CD8-positive, alpha-beta memory T cell (primary cell): ENCODE measurements around the gene ERC2. TPM values are rescaled to one million over a fixed set of nuclear protein-coding genes. Genes with fewer than 3 reads are reported as not detected.

Experiments used
- CTCF ChIA-PET: fragments of 350-600 bp; sonication (Branson Sonifier 250); formaldehyde crosslinking; loops from one replicate; lab custom pipeline; 2021; ENCODE audit warnings: antibody characterized with exemption; lab: Charles Lee
- POLR2A ChIA-PET: fragments of 350-600 bp; sonication (Branson Sonifier 250); formaldehyde crosslinking; loops from one replicate; lab custom pipeline; 2021; ENCODE audit warnings: antibody characterized with exemption; lab: Charles Lee
- DNase-seq, 5 donors: peaks; one replicate each; pipeline versions ENCODE4 v3.0.0 to v3.0.0-alpha.2; 2020 to 2022; ENCODE audit warnings: mixed read lengths in 1 of 5
- H3K27ac ChIP-seq: one replicate; pipeline ENCODE4 v1.7.0; 2013; ENCODE audit warnings: low read depth, mild to moderate bottlenecking, low read length, moderate library complexity
- H3K27me3 ChIP-seq: 2 replicates; pipeline ENCODE4 v1.7.0; 2013; ENCODE audit warnings: low read length, mild to moderate bottlenecking; ENCODE audit not compliant: insufficient read depth, poor library complexity, severe bottlenecking
- H3K36me3 ChIP-seq: 2 replicates; pipeline ENCODE4 v1.7.0; 2013; ENCODE audit warnings: mild to moderate bottlenecking, low read length, moderate library complexity; ENCODE audit not compliant: insufficient read depth
- H3K4me1 ChIP-seq: 2 replicates; pipeline ENCODE4 v1.7.0; 2013; ENCODE audit warnings: mild to moderate bottlenecking, low read length, moderate library complexity; ENCODE audit not compliant: insufficient read depth
- H3K4me3 ChIP-seq: 2 replicates; pipeline ENCODE4 v1.7.0; 2013; ENCODE audit warnings: mild to moderate bottlenecking, low read length
- H3K9me3 ChIP-seq: 2 replicates; pipeline ENCODE4 v1.7.0; 2013; ENCODE audit warnings: mild to moderate bottlenecking, low read length
- H3K27ac Mint-ChIP-seq, 8 donors: one replicate each; pipeline ENCODE4 v1.8.0; 2020 to 2021; ENCODE audit warnings: mixed read lengths in 8 of 8, mild to moderate bottlenecking in 6 of 8, inconsistent platforms in 3 of 8, moderate library complexity in 3 of 8
- H3K27me3 Mint-ChIP-seq, 2 donors: one replicate each; pipeline ENCODE4 v1.8.0; 2020 to 2021; ENCODE audit warnings: mixed read lengths in 2 of 2, mild to moderate bottlenecking in 1 of 2, moderate library complexity in 1 of 2
- H3K36me3 Mint-ChIP-seq, 3 donors: one replicate each; pipeline ENCODE4 v1.8.0; 2020 to 2021; ENCODE audit warnings: mixed read lengths in 3 of 3, inconsistent platforms in 1 of 3, mild to moderate bottlenecking in 1 of 3
- H3K4me1 Mint-ChIP-seq, 3 donors: one replicate each; pipeline ENCODE4 v1.8.0; 2020 to 2021; ENCODE audit warnings: mixed read lengths in 3 of 3, inconsistent platforms in 1 of 3, mild to moderate bottlenecking in 1 of 3
- H3K4me3 Mint-ChIP-seq, 7 donors: one replicate each; pipeline ENCODE4 v1.8.0; 2020 to 2021; ENCODE audit warnings: mixed read lengths in 7 of 7, mild to moderate bottlenecking in 6 of 7, moderate library complexity in 4 of 7, inconsistent platforms in 2 of 7
- H3K9me3 Mint-ChIP-seq, 5 donors: one replicate each; pipeline ENCODE4 v1.8.0; 2020 to 2022; ENCODE audit warnings: mixed read lengths in 5 of 5, mild to moderate bottlenecking in 3 of 5, moderate library complexity in 2 of 5, inconsistent platforms in 1 of 5
- polyA plus RNA-seq: library from polyadenylated mRNA; unstranded; fragments of 300-500 nt; fragmentation: Illumina TruSeq; gene quantifications from one replicate; pipeline ENCODE4 v1.2.3, GENCODE V29; 2021
- total RNA-seq, 2 experiments: library from RNA; stranded (reverse); gene quantifications; one replicate each; pipeline ENCODE4 v1.2.3, GENCODE V29; 2021

ERC2 gene
- total and polyA plus RNA-seq, 3 experiments from 2014 or later: not detected

DNA sequence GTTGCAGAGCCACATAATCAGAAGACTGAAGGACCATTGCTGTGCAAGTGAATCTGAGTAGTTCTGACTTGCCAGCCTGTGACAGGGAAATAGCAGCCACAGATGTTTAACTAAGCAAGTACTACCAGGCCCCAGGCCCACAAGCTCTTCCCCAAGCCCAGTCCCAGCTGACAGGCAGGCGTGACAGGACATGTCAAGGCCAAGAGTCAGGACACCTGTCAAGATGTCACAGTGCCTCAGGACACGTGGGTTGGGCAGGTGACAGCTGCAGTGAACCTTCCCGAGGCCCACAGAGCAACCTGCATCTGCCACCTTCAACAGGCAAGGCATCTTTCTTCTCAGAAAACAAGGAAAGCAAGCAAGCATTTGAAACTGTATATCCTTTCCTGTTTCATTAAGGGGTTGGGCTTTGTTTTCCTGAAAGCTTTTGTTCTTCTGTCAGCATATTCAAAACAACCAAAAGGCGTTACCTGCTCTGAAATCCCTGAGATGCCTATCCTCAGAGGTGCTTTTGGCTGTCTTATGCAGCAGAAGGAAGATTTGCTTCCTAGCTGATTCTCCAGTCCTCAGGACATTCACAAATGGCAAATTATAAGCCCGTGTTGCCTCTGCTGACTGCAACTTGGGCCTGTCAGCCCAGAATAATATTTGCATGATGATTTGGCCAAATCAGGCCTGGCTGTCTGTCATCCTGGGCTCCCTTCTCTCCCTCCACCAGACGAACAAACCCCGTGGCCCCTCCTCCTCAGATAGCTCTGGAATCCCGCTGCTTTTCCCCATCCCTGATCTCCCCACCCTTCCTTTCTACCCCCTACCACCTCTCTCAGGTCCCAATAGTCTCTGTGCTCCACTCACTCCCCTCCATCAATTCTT, 809.3 kb downstream of the ERC2 start:
- ChIA-PET CTCF (no interaction called here), POLR2A (no interaction called here)
- Histone ChIP-seq H3K27me3 (no peaks in the 10 kb centered on the region), H3K4me3 (no peak overlapping the region), H3K4me1 (no peaks in the 10 kb centered on the region), H3K36me3 (no peaks in the 10 kb centered on the region), H3K9me3 (no peaks in the 10 kb centered on the region), H3K27ac (no peak overlapping the region)
- Mint-ChIP-seq H3K27ac (no peak overlapping the region), H3K4me3 (no peak overlapping the region), H3K36me3 (no peaks in the 10 kb centered on the region), H3K4me1 (no peaks in the 10 kb centered on the region), H3K27me3 (no peaks in the 10 kb centered on the region), H3K9me3 (peaks cover 0 to 5% (median 2%) of the 10 kb centered on the region in 5 donors)
- no peak for DNase-seq

DNA sequence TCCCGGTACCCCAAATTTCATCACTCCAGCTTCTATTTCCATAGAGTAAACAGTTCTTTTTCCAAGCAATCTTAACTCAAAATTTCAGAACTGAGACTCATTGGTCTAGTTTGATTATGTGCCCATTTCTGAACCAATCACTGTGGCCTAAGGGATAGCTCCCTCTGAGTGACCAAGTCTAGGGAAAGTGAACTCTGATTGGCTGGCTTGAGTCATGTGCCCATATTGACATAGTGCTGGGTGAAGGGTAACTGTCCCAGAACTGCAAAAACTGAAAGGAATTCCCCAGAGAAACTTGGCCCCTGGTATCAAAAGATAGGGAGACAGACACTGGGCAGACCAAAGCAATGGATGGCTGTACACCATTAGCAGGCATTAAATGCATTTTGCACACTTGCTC, 810.0 kb downstream of the ERC2 start:
- no peaks in the 10 kb centered on the region for H3K36me3 Mint-ChIP-seq
- H3K4me1 Mint-ChIP-seq: no peaks in the 10 kb centered on the region
- H3K9me3 Mint-ChIP-seq: peaks cover 0 to 5% (median 2%) of the 10 kb centered on the region in 5 donors
- DNase-seq: no peak
- Histone ChIP-seq H3K4me1 (no peaks in the 10 kb centered on the region), H3K9me3 (no peaks in the 10 kb centered on the region), H3K27ac (no peak overlapping the region), H3K36me3 (no peaks in the 10 kb centered on the region), H3K27me3 (no peaks in the 10 kb centered on the region), H3K4me3 (no peak overlapping the region)
- H3K27me3 Mint-ChIP-seq: no peaks in the 10 kb centered on the region
- peak overlapping the region in 1 of 8 donors; percentile 23 for H3K27ac Mint-ChIP-seq
- H3K4me3 Mint-ChIP-seq: no peak overlapping the region
- ChIA-PET POLR2A (no interaction called here), CTCF (no interaction called here)

DNA sequence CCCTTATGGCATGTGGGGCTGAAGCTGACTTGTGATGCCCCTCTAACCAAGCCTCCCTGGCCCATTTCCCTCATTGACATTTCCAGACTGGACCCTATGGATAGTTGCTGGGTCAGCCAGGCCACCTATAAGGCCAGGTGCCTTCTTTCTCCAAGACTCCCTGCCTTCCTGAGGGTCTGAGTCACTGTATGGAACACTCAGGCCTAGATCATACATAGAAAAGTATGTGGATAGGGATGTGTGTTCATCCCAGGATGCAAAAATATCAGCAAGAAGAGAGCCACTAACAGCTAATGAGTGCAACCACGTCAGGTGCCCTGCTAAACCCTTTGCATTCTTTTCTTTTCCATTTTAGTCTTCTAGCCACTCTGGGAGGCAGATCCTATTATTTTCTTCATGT, 812.7 kb downstream of the ERC2 start:
- no peak overlapping the region for H3K4me3 Mint-ChIP-seq
- no peaks in the 10 kb centered on the region for H3K4me1 Mint-ChIP-seq
- no peaks in the 10 kb centered on the region for H3K27me3 Mint-ChIP-seq
- Histone ChIP-seq H3K27me3 (no peaks in the 10 kb centered on the region), H3K36me3 (no peaks in the 10 kb centered on the region), H3K4me3 (no peak overlapping the region), H3K9me3 (no peaks in the 10 kb centered on the region), H3K4me1 (no peaks in the 10 kb centered on the region), H3K27ac (no peak overlapping the region)
- no peaks in the 10 kb centered on the region for H3K36me3 Mint-ChIP-seq
- no peak overlapping the region for H3K27ac Mint-ChIP-seq
- H3K9me3 Mint-ChIP-seq: peaks cover 0 to 5% (median 0%) of the 10 kb centered on the region in 5 donors
- ChIA-PET CTCF (no interaction called here), POLR2A (no interaction called here)
- no peak for DNase-seq

DNA sequence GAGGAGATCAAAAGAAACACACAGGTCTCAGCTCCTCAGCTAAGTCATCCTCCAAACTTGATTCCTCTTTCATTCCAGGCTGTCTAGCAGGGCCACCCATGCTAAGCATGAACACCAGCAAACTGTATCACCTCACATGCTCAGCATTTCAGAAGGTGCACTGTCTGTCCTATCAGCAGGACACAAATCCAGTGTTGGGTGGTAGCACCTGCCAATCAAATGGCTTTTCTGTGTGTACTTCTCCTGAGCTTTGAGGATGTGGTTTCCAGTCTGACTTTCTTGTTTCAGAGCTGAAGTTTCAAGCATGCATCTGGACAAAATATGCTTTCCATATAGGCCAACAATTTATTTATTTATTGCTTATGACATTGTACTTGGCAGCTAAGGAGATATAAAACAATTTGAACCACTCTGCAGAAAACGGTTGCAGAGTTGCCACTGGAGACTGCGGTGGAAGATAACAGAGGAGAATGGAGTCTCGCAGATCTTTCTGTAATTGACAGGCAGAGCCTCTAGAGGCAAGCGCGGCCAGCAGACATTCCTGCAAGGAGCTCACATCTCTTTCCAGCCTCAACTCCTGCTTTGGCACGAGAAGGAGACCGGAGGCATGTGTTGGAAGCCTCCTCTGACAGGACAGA, 814.0 kb downstream of the ERC2 start:
- H3K27me3 Mint-ChIP-seq: no peaks in the 10 kb centered on the region
- Histone ChIP-seq H3K27ac (no peak overlapping the region), H3K4me3 (no peak overlapping the region), H3K4me1 (no peaks in the 10 kb centered on the region), H3K9me3 (no peaks in the 10 kb centered on the region), H3K36me3 (no peaks in the 10 kb centered on the region), H3K27me3 (no peaks in the 10 kb centered on the region)
- DNase-seq: peak in 1 of 5 donors; percentile 7
- H3K4me1 Mint-ChIP-seq: no peaks in the 10 kb centered on the region
- ChIA-PET CTCF (no interaction called here), POLR2A (no interaction called here)
- H3K9me3 Mint-ChIP-seq: peaks cover 0 to 3% (median 0%) of the 10 kb centered on the region in 5 donors
- no peak overlapping the region for H3K27ac Mint-ChIP-seq
- H3K4me3 Mint-ChIP-seq: no peak overlapping the region
- no peaks in the 10 kb centered on the region for H3K36me3 Mint-ChIP-seq

DNA sequence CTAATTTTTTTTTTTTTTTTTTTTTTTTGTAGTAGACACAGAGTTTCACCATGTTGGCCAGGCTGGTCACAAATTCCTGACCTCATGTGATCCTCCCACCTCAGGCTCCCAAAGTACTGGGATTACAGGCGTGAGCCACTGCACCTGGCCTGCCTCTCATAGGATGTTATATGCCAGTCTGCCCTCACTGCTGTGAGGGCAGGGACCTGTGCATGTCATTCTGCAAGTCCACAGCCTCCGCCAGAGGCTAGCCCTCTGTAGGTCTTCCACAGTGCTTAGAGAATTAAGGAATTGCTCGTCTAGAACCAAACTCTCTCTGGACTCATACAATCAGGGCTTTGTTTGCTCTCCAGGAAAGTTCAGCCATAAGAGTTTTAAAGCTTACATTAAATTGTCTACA, 817.3 kb downstream of the ERC2 start:
- DNase-seq: no peak
- no peak overlapping the region for H3K4me3 ChIP-seq
- H3K4me1 ChIP-seq: no peaks in the 10 kb centered on the region
- H3K27me3 ChIP-seq: no peaks in the 10 kb centered on the region
- no peak overlapping the region for H3K27ac ChIP-seq
- H3K4me3 Mint-ChIP-seq: no peak overlapping the region
- H3K36me3 Mint-ChIP-seq: no peaks in the 10 kb centered on the region
- ChIA-PET CTCF (no interaction called here), POLR2A (no interaction called here)
- peaks cover 0 to 3% (median 2%) of the 10 kb centered on the region in 5 donors for H3K9me3 Mint-ChIP-seq
- H3K27me3 Mint-ChIP-seq: no peaks in the 10 kb centered on the region
- no peak overlapping the region for H3K27ac Mint-ChIP-seq
- no peaks in the 10 kb centered on the region for H3K36me3 ChIP-seq
- no peaks in the 10 kb centered on the region for H3K9me3 ChIP-seq
- no peaks in the 10 kb centered on the region for H3K4me1 Mint-ChIP-seq

DNA sequence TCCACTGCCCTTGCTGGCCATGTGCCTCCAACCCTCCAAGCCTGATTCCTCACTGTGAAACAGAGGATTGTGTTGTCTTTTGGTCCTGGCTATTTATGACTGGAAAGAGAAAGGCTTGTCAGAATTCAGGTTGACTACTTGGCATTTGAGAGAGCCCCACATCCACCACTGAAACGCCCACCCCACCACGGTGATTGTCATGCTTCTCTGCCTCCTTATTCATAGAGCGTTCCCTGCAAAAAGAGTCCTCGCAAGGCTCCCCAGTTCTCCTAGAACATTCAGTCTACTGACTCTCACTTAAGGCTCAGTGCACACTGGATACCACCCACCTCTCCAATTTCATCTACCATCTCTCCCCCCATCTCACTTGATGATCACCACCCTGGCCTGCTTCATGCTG, 818.3 kb downstream of the ERC2 start:
- no peaks in the 10 kb centered on the region for H3K36me3 Mint-ChIP-seq
- H3K36me3 ChIP-seq: no peaks in the 10 kb centered on the region
- no peak overlapping the region for H3K27ac Mint-ChIP-seq
- no peaks in the 10 kb centered on the region for H3K27me3 ChIP-seq
- H3K27ac ChIP-seq: no peak overlapping the region
- no peaks in the 10 kb centered on the region for H3K27me3 Mint-ChIP-seq
- no peaks in the 10 kb centered on the region for H3K9me3 ChIP-seq
- no peak overlapping the region for H3K4me3 ChIP-seq
- H3K4me1 ChIP-seq: no peaks in the 10 kb centered on the region
- H3K9me3 Mint-ChIP-seq: peaks cover 0 to 3% (median 2%) of the 10 kb centered on the region in 5 donors
- POLR2A ChIA-PET: no interaction called here
- DNase-seq: no peak
- CTCF ChIA-PET: no interaction called here
- no peak overlapping the region for H3K4me3 Mint-ChIP-seq
- H3K4me1 Mint-ChIP-seq: no peaks in the 10 kb centered on the region

DNA sequence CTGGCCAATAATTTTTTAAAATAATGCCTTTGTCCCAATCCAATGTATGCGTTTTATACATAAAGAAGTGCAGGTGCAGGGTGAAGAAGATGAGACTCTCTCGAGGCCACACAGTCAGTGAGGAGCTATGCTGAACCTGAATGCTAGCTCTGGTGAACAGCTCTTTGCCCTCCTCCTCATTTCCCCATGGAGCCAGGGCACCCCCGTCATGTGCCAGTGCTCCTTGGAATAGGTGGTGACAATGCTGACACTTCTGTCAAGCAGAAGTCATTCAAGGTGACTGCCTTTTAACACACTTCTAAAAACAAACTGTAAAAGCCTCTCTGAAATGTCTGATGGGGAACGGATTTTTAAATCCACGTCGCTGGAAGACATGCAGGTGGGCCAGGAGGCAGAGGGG, 818.7 kb downstream of the ERC2 start:
- peaks cover 0 to 3% (median 2%) of the 10 kb centered on the region in 5 donors for H3K9me3 Mint-ChIP-seq
- Histone ChIP-seq H3K4me1 (no peaks in the 10 kb centered on the region), H3K4me3 (no peak overlapping the region), H3K36me3 (no peaks in the 10 kb centered on the region), H3K9me3 (no peaks in the 10 kb centered on the region), H3K27ac (no peak overlapping the region), H3K27me3 (no peaks in the 10 kb centered on the region)
- H3K36me3 Mint-ChIP-seq: no peaks in the 10 kb centered on the region
- no peaks in the 10 kb centered on the region for H3K27me3 Mint-ChIP-seq
- no peaks in the 10 kb centered on the region for H3K4me1 Mint-ChIP-seq
- no peak overlapping the region for H3K4me3 Mint-ChIP-seq
- no peak overlapping the region for H3K27ac Mint-ChIP-seq
- DNase-seq: no peak
- ChIA-PET CTCF (no interaction called here), POLR2A (no interaction called here)

DNA sequence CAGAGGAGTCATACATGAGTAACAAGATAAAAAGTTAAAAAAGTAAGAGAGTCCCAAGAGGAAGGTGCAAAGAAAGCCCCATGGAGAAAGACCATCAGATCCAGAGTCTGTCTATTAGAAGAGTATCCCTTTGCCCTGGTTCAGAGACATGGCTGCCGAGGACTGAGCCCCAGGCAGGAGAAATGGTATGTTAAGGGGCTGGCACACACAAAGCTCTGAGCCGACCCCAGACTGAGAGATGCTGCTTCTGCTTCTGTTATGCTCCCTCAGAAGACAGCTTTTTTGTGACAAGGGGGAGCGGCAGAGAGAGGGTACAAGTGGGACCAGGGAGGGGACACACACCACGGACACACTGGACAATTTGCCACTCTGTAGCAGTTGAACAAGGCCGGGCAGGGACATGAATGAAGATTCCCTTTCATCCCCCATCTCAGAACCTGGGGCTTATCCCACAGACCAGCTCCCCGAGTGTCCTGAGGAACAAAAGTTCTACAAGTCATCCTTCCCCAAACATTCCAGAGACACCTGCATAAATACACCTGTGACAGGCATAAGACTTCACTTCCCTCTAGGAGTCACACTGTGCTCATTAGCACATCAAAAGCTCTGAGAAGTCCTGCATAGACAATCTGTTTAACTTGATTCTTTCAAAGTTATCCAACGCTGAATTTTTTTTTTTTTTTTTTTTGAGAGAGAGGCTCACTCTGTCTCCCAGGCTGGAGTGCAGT, 819.5 kb downstream of the ERC2 start:
- H3K27me3 Mint-ChIP-seq: no peaks in the 10 kb centered on the region
- peaks cover 0 to 3% (median 2%) of the 10 kb centered on the region in 5 donors for H3K9me3 Mint-ChIP-seq
- Histone ChIP-seq H3K27ac (no peak overlapping the region), H3K4me3 (no peak overlapping the region), H3K4me1 (no peaks in the 10 kb centered on the region), H3K27me3 (no peaks in the 10 kb centered on the region), H3K9me3 (no peaks in the 10 kb centered on the region), H3K36me3 (no peaks in the 10 kb centered on the region)
- H3K4me1 Mint-ChIP-seq: no peaks in the 10 kb centered on the region
- CTCF ChIA-PET: no interaction called here
- H3K27ac Mint-ChIP-seq: no peak overlapping the region
- no peak overlapping the region for H3K4me3 Mint-ChIP-seq
- no peak for DNase-seq
- POLR2A ChIA-PET: no interaction called here
- no peaks in the 10 kb centered on the region for H3K36me3 Mint-ChIP-seq
